NCI-H524 treated with DMSO at 0.1 percent for 48 hours (cell line): ENCODE results near the gene CHST5.
"Not testable (repeated sequence)": the region's sequence is repeated elsewhere in the genome, so short reads cannot be mapped to it uniquely, and the experiment has no call there.

ENCODE experiments used
- DNase-seq: peaks from one replicate; lab custom pipeline; 2025; lab: John Stamatoyannopoulos, UW

The CHST5 gene

DNA sequence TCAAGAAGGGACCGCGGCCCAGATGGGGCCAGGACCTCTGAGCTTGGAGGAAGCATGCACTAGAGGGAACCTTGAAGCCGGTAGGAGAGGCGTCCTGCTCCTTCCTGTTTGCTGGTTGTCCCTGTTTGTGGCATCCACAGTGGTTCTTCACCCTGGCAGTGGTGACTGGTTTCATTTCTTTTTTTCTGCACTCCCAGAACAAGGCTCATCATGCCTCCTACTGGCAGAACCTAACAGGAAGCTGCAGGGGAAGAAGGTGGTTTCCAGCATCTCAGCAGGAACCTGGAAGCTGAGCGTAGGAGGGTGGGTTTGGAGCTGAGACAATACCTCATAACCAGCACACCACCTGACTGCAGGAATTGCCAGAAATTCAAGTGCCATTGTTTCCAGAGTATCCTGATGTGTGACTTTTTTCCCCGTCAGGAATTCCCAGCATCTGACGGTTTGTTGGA lies 14.3 kb upstream of the CHST5 start:
- DNase-seq = no peak

DNA sequence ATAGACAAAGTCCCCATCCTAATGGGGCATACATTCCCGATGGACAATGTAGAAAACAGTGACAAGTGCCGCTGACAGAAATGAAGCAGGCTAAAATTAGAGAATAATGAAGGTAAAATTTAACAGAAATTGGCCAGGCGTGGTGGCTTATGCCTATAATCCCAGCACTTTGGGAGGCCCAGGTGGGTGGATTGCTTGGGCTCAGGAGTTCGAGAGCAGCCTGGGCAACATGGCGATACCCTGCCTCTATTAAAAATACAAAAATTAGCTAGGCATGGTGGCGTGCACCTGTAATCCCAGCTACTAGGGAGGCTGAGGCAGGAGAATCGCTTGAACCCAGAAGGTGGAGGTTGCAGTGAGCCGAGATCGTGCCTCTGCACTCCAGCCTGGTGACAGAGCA lies 12.5 kb upstream of the CHST5 start:
- DNase-seq = not testable (repeated sequence)

DNA sequence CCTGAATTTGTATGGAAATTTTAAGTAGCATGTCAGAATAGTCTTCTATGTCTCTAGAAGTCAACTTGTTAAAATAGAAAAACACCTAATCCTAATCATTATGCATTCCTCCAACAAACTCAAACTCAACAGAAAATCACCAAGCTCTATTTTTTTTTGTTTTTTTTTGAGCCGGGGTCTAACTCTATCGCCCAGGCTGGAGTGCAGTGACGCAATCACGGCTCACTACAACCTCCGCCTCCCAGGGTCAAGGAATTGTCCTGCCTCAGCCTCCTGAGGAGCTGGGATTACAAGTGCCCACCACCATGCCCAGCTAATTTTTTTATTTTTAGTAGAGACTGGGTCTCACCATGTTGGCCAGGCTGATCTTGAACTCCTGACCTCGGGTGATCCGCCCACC lies 10.4 kb upstream of the CHST5 start:
- DNase-seq = no peak

DNA sequence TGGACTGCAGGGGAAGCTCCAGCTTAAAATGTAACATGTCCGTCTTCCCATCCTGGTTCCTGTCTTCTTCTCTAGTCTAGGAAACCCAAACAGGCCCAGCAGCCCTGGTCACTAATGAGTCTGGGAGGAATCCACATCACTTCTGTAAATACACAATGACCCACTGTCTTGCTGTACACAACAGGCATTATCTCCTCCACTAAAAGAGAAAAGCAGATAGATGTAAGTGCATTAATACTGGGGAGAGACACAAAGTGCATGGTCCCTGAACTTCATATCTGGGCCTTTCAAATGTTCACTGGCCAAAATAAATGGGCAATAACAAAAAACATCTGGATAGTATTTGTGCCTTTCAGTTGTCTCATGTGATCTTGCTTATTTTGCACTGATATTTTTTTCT lies 10.0 kb upstream of the CHST5 start:
- DNase-seq = not testable (repeated sequence)

DNA sequence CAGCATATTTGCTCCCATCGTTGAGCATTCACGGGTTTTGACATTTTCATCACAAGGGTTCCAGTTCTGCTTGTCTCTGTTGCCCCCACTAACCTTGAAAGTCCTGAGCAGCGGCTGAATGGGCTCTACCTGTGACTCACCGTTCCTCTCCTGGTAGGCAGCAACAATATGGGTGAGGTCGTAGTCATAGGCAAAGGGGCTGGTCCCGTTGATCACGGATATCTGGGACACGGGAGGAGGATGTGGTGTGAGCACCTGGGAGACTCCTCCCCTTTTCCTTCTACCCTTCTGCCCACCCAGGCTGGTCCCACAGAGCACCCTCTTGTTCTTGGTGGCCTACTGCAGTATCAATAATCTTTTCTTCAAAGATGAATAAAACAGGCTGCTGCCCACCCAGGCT lies 6.6 kb upstream of the CHST5 start:
- not testable (repeated sequence) for DNase-seq

DNA sequence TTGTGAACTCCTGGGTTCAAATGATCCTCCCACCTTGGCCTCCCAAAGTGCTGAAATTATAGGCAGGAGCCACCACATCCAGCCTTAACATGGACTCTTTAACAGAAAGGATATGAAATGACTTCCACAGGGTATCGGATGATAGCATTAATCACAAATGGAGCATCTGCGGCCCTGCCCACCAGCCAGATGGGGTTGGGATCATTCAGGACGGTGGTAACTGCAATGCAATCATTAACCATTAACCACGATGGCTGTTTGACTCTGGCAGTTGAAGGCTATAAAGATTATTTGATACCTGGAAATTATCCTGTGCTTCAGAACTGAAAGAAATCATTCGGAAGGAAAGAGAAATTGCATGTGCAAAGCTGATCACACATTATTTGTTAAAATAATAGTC lies 5.3 kb upstream of the CHST5 start:
- no peak for DNase-seq

DNA sequence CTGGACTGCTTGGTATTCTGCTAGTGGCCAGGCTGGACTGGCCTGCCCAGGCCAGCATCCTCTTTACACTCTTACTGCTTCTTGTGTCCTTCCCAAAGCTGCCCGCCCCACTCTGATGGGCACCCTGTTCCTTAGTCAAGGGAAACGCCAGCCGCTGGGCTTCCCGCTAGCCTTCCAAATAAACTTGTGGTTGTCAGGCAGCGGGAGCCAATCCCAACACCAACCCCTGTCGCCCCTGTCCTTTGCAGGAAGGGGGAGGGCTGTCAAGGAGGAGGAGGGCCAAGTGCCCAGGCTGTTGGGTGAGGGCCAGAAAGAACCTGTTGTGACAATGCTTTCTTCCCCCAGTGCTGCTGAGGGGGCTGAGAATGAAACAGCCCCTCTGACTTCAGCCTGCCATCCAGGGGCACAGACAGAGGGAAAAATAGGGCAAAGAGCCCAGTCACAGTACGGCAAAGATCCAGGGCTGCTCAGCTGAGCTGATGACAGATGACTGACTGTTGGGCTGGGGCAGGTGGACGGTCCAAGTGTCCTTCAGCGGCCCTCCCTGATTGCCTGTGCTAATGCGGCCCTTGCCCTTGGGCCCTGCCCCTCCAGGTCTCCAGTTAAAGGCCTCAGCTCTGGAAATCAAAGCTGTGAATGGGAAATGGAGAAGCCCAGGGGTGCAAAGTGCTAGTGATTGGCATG lies 3.1 kb upstream of the CHST5 start:
- DNase-seq = not testable (repeated sequence)

DNA sequence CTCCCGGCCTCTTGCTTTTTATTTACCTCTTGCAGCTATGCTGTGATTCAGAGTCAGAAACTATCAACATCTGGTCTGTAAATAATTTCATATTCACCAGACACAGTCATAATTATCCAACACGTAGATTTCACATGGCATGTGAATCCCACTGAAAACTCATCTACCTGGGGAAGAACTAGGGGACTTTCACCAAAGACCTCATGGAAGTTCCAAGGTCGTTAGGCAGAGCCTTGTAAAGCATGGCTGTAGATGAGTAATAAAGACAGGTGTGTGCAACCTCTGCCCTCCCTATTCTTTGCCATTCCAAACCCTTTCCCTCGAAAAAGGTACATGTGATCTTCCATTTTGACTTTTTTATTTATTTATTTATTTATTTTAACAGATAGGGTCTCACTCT lies 1.9 kb upstream of the CHST5 start:
- DNase-seq = no peak

DNA sequence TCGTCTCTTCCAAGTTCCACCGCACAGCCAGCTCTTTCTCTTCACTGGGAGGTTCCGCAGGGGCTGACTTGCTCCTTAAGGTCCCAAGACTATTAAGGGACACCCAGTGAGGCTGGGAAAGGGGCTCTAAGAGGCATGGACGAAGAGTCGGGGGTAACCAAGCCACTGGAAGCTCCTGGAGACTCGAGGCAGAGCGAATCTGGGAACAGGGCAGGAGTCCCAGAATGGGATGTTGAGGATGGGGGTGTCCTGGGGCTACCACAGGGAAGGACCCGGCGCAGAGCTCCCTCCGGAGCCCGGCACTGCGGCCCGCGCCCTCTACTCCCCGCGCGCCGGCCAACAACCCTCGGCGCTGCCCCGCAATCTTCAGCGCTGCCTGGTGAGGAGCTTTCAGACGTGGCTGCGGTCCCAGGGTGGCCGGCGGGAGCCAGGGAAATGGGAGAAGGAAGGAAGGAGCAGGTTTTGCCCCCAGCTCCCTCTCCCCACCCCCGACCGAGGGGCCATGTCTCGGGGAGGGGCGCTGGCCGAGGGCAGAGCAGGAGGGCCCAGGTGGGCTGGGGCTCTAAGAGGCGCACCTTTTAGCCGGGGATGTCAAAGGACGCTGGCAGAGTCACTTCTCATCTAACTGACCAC lies 581 bp downstream of the CHST5 start:
- DNase-seq = no peak

DNA sequence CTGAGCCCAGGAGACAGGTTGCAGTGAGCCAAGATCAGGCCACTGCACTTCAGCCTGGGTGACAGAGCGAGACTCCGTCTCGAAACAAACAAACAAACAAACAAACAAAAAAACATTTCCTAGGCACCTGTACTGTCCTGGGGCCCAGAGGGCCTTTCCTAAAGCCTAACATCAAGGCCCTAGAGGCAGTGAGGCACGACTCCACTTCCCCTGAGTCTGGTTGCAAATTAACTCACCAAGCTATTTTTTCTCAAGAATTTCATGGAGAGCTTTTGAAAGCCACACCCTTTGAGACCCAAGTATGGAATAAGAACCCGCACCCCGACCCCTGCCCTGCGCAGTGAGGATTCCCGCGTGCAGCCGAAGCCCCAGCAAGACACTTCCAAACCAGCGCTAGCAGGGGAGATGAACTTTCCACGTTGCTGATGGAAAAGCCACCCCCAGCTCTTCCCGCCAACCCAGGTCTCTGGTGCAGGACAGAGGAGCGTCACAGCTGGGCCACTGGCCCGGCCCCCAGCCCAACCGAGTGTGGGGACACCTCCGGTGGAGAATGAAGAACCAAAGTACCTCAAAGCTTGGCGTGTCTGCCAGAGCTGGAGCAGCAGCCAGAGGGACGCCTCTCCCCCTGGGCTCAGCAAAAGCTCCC lies 1.2 kb downstream of the CHST5 start:
- no peak for DNase-seq

DNA sequence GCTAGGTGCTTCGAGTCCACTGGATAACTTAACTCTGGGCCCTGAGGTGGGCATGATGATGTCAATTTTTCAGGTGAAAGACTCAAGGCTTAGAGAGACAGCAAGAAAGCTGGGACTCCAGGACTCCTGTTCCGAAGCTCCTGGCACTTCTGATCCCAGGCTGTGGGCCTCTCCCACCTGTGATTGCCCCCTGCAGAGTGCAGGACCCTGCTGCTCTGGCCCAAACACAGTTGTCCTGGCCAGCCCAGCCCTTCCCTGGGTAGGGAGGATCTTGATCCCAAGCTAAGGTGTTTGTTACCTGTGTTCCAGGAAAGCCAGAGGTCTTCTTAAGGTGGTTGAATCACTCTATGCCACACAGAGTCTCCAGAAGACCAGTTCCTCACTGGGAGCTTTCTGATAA lies 3.1 kb downstream of the CHST5 start:
- DNase-seq = no peak

DNA sequence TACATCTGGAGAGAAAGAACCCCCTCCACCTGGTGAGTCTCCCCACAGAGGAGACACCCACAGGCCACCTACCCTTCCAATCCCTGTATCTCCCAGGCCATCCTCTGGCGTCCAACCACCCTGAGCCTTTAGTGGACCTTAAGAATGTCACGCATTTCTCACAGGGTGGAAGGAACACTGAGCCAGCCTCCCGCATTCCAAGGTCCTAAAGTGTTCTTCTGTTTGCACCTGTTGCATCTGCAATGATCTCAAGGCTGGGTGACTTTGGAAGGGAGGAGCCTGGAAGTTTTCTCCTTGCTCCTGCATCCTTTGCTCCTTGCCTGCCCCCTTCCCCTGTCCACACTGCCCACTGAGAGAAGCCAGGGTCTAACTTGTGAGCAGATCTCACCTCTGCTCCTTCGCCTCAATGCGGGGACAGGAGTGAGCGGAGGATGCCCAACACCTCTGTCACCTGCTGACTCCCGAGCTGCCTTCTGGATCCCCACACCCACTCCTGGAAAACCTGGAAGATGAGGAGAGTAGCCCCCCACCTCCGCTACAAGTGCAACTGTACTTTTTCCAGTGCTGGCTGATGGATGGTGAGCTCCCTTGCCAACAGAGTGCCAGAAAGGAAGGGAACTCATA lies 3.7 kb downstream of the CHST5 start:
- no peak for DNase-seq

DNA sequence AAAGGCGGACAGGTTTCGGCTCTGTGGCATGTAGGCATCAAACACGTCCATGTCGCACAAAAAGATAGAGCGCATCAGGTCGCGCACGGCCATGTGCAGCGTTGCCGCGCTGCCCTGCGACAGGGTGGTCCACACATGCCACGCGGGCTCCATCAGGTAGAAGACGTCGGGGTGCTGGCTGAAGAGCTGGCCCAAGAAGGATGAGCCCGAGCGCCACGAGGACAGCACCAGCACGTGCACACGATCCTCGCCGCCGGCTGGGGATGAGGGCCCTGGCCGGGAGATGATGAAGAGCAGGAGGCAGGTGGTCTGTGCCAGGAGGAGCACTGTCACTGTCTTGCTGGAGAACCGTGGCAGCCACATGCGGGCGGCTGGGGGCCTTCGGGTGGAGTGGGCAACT lies 5.9 kb downstream of the CHST5 start:
- no peak for DNase-seq

DNA sequence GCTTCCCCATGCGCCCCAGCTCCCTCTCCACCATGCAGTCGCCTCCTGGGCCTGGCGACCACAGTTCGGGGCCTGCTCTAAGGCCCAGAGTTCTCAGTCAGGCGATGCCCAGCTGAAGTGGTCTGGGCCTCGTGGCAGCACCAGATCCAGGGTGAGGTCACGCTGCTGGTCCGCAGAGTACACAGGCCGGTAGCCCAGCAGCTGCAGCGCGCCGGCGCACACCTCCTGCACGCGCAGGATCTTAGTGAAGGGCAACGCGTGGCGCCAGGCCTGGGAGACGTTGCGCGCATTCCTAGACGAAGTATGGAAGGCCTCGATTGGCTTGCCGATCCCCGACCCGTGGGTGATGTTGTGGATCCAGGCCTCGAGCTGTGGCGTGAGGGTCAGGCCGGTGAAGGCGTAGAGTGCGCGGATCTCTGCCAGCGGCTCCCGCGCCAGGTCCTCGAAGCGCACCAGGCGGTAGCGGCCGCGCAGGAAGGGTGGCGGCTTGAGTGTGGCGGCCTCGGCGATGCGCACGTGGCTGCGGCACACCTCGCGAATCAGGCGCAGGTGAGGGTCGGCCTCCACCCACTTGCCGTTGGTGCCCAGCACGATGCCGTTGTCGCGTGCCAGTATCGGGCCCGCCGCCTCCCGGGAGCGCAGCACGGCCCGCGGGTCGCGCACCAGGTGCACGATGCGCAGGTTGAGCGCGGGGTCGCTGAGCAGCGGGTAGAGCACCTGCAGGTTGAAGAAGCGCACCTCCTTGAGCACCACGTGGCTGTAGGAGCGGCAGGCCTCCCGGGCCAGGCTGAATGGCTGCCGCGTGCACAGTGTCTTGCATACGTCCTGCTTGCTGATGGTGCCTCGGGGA lies 6.6 kb downstream of the CHST5 start:
- no peak for DNase-seq

DNA sequence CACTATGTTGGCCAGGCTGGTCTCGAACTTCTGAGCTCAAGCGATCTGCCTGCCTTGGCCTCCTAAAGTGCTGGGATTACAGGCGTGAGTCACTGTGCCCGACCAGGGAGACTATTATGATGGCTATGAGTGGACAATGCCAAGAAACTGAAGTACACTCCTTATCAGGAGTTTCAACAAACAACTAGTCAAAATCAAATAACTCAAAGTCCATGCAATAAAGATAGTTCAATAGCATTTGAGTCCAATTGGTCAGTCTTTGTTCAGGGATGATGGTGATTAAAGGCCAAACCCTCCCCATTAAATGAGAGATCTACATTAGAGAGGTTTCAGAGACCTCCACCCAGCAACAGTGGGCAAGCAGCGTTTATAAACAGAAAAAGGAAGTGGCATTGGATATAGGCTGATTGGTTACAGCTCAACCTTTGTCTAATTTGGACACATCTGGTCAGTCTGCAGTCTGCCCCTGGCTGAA lies 8.0 kb downstream of the CHST5 start:
- DNase-seq = no peak

DNA sequence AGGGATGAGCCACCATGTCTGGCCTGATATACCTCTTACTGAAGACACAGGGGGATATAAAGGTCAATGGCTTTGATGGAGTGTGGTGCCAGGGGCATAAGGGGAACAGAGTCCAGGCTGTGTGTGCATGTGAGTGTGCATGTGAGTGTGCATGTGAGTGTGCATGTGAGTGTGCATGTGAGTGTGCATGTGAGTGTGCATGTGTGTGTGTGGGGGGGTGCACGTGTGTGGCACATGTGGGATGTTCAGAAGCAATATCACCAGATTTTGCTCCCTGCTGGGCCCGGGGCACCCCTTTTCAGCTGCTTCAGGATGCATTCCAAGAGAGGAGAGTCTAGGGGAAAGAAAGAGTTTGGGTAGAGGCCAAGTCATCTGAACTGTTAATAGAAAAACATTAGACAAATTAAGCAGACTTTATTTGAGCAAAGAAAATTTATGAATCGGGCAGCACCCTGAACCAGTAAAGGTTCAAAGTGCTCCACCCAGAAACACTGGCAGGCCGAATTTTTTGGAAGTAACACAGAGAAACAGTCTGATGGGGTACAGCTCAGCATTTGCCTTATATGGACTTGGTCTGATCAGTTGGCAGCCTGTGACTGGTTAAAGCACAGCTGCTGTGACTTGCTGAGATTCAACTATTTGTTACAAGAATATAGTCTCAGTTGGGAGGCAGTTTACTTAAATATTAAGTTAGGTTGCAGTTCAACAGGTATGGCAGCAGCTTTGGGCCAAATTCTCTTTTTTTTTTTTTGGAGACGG lies 9.7 kb downstream of the CHST5 start:
- DNase-seq = no peak

DNA sequence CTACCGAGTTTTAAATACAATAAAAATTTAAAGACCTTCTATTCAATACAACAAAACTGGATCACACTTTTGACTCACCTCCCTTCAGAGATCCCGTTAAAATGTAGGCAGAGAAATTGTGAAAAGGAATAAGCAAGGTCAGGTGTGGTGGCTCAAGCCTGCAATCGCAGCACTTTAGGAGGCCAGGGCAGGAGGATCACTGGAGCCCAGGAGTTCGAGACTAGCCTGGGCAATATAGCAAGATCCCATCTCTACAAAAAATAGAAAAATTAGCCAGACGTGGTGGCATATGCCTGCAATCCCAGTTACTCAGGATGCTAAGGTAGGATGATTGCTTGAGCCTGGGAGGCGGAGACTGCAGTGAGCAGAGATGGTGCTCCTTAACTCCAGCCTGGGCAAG lies 16.7 kb downstream of the CHST5 start:
- no peak for DNase-seq

DNA sequence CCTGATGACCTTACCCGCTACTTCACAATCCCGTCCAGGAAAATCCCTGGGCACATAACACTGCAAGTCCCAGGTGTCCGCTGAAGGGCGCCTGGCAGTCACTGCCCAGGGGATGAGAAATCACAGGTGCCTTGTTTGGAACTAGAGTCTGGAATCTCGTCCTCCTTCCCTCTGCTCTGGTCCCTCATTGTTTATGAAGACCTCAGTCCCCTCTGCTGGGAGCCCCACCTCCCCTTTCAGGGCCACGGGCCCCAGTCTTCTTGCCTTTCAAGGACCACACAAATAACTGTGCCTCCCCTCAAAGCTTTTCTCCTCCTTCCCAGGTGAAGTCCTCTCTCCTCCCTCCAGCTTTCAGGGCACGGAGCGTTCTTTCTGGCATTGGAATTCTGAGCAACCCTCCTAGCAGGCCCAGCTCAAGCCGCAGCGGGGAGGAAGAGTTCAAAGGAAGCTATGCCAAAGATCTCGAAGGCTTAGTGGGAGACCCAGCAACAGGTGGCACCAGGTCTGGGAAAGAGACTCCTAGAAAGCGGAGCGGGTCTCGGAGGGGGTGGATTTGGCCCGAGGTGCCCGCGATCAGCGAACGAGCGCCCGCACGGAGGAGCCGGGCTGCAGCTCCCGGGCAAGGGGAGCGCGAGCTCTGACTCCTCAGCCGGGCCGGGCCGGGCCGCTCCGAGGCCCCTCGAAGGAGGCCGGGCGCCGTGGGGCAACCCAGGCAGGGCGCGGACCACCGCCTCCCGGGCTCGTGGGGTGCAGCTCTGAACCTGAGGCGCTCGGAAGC lies 19.5 kb downstream of the CHST5 start:
- DNase-seq = not testable (repeated sequence)

DNA sequence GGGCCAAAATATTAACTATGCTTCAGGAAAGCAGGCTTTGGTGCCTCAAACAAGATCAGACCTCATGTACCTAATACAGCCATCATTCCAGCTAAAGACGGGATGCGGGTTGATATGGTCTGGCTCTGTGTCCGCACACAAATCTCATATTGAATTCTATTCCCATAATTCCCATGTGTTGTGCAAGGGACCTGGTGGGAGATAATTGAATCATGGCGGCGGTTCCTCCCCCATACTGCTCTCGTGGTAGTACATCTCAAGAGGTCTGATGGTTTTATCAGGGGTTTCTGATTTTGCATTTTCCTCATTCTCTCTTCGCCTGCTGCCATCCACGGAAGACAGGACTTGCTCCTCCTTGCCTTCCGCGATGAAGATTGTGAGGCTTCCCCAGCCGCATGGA lies 21.6 kb downstream of the CHST5 start:
- no peak for DNase-seq

DNA sequence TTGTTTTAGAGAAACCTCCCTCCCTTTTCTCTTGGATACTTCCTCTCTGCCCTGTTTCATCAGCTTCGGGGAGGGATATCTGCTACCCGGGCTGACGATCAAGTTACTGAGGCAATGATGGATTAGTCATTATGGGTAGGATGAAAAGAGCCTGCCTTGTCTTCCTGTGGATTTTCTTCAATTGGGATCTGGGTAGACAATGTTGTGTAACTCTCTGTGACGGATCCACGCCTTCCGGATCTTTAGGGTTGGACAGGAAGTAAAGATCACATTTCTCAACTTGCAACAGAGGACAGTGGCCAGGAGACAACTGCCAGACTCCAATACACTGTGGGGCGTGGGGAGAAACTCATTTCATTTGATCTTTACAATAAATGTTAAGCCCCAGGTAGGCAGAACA lies 29.3 kb downstream of the CHST5 start:
- no peak for DNase-seq
